Measurements from ENCODE around the gene ALG3.

The ALG3 gene

DNA sequence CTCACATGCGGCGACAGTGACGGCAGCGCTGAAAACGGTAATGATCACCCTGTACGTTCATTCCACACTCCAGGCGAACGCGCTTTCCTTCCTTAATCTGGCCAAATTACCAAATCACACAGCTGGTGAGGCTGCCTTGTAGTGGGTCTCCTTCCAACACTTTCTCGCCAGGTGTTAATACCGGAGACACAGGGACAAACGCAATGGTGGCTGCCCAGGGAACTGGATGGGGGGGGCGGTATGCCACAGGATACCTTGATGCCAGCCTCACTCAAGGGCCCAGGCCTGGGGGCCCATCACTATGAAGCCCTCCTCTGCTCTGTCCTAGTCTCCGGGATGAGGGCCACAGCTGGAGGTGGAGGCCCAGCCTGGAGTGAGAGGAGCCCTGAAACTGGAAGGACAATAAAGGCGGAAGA is 14.0 kb upstream of the ALG3 start:
- H3K4me3 ChIP-seq (ENCODE audit: insufficient read length, low read depth), result peak overlapping the region; percentile 82
- no peak for DNase-seq (ENCODE audit: low read depth, low spot score)
- H3K27me3 ChIP-seq (ENCODE audit: insufficient read depth, insufficient read length), result peaks cover 59% of the 10 kb centered on the region
- TF ChIP-seq ZNF274 (IDR thresholded peaks at IDR 0.05; ENCODE audit: low read depth, low read length) (no peak), YY1 (IDR thresholded peaks at IDR 0.05; ENCODE audit: insufficient read depth, insufficient read length) (no peak), SUZ12 (IDR thresholded peaks at IDR 0.05; ENCODE audit: extremely low read depth, insufficient read depth, insufficient read length) (no peak)
- peaks cover 4% of the 10 kb centered on the region for H3K36me3 ChIP-seq (ENCODE audit: insufficient read depth, insufficient read length, low read length)
- H3K9ac ChIP-seq (ENCODE audit: insufficient read length, low read depth), result peak overlapping the region; percentile 87
- H3K9me3 ChIP-seq (ENCODE audit: insufficient read depth, low read length), result no peaks in the 10 kb centered on the region
- peaks cover 6% of the 10 kb centered on the region for H3K4me1 ChIP-seq (ENCODE audit: insufficient read depth, insufficient read length)

DNA sequence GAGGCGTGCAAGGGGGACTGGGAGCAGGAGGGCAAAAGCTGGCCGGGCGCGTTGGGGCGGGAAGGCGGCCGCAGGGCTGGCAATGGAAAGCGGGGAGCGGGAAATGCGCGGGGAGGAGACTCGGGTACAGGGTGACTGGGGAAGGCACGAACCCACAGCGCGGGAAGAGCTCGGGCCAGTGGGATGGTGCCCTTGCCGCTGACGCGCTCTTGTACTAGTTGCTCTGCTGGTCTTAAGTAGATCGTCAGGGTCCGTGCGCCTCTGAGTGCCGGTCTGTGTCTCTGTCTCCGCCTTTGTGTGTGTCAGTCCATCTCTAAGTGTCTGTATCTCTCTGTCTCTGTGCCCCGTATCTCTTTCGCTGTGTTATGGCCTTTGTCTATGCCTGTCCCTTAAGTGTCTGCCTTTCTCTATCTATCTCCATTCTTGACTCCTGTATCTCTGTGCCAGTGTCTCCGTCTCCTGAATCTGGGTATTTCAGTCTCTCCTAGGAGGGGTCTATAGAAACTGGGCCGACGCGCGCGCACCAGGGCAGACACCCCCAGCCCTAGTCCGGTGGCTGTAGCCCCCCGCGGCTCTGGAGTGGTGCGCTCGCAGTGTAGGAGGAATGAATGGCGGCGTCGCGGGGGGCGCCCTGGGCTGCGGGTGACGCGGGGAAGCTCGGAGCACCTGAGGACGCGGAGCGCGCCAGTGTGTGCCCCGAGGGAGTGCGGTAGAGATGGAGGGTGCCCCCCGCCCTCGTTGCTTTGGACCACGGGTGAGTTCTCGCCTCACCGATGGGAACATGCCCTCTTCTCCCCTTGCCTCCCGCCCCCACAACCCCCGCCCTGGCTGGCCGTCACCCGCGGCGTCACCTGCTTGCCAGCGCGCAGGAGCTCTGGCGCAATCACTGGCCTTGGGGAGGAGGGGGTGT is 13.3 kb upstream of the ALG3 start:
- Histone ChIP-seq H3K9me3 (ENCODE audit: insufficient read depth, low read length) (no peaks in the 10 kb centered on the region), H3K36me3 (ENCODE audit: insufficient read depth, insufficient read length, low read length) (peaks cover 4% of the 10 kb centered on the region), H3K9ac (ENCODE audit: insufficient read length, low read depth) (peak overlapping the region; percentile 87), H3K4me1 (ENCODE audit: insufficient read depth, insufficient read length) (peaks cover 6% of the 10 kb centered on the region), H3K4me3 (ENCODE audit: insufficient read length, low read depth) (peak overlapping the region; percentile 82), H3K27me3 (ENCODE audit: insufficient read depth, insufficient read length) (peaks cover 64% of the 10 kb centered on the region)
- TF ChIP-seq YY1 (IDR thresholded peaks at IDR 0.05; ENCODE audit: insufficient read depth, insufficient read length) (no peak), ZNF274 (IDR thresholded peaks at IDR 0.05; ENCODE audit: low read depth, low read length) (no peak), SUZ12 (IDR thresholded peaks at IDR 0.05; ENCODE audit: extremely low read depth, insufficient read depth, insufficient read length) (no peak)
- no peak for DNase-seq (ENCODE audit: low read depth, low spot score)

DNA sequence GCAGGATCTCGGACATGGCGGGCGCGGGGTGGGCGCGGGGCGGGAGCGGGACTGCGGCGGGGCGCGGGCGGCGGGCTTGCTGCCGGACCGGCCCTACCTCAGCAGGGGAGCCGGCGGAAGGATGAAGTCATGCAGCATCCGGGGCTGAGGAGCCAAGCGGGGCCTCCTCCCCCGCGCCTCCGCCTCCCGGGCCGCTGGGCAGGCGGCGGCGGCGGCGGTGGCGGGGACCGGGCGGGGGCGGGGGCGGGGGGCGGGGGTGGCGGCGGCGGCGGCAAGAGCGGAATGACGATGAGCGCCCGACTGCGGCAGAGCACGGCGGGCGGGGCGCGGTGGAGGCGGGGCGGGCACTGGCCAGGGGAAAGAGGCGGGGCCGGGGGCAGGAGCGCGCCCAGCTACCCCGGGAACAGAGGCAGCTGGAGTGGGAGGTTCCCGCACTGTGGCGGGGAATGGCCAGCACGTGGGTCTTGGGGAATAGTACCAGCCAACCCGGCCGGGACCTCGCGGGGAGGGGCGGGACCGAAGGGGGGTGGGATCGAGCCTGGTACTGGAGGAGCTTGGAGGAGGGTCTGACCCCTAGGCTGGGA is 12.6 kb upstream of the ALG3 start, which contains the start of gene CAMK2N2:
CAMK2N2 (minus strand) TSS at position 284 of the 584 bp plus-strand sequence; CDS start at position 16, 268 bp downstream.
- Histone ChIP-seq H3K9me3 (ENCODE audit: insufficient read depth, low read length) (no peaks in the 10 kb centered on the region), H3K4me1 (ENCODE audit: insufficient read depth, insufficient read length) (peaks cover 6% of the 10 kb centered on the region), H3K27me3 (ENCODE audit: insufficient read depth, insufficient read length) (peaks cover 64% of the 10 kb centered on the region), H3K4me3 (ENCODE audit: insufficient read length, low read depth) (peak within 1 kb of the TSS; percentile 82), H3K9ac (ENCODE audit: insufficient read length, low read depth) (peak within 1 kb of the TSS; percentile 87), H3K36me3 (ENCODE audit: insufficient read depth, insufficient read length, low read length) (peaks cover 4% of the 10 kb centered on the region)
- no peak for TF ChIP-seq ZNF274 (IDR thresholded peaks at IDR 0.05; ENCODE audit: low read depth, low read length)
- no peak for TF ChIP-seq SUZ12 (IDR thresholded peaks at IDR 0.05; ENCODE audit: extremely low read depth, insufficient read depth, insufficient read length)
- DNase-seq (ENCODE audit: low read depth, low spot score), result no peak

DNA sequence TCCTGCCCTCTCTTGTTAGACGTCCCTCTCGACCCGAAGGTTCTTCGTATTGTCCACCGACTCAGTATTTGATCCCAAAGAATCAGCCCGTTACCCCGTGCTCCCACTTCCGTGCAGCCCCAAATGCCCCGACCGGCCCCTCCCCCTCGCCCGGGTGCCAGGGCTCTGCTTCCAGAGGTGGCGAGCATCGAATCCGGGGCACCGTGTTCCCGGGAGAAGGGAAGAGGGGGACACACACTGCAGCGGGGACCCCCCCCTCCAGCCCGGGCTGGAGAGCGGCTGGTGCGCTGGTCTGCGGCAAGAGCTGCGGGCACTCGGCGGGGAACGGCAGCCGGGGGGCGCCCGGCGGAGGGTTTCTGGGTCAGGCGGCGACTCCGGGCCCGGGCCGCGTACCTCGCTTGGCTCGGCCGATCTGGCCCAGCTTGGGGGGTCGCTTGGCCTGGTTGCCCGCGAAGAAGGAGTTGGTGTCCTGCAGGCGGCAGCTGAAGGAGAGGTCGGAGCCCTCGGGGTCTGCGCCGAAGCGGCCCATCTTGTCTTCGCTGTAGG is 12.0 kb upstream of the ALG3 start:
- Histone ChIP-seq H3K4me3 (ENCODE audit: insufficient read length, low read depth) (peak overlapping the region; percentile 67), H3K36me3 (ENCODE audit: insufficient read depth, insufficient read length, low read length) (peaks cover 4% of the 10 kb centered on the region), H3K9me3 (ENCODE audit: insufficient read depth, low read length) (no peaks in the 10 kb centered on the region), H3K27me3 (ENCODE audit: insufficient read depth, insufficient read length) (peaks cover 64% of the 10 kb centered on the region), H3K9ac (ENCODE audit: insufficient read length, low read depth) (peak overlapping the region; percentile 77), H3K4me1 (ENCODE audit: insufficient read depth, insufficient read length) (peaks cover 6% of the 10 kb centered on the region)
- no peak for DNase-seq (ENCODE audit: low read depth, low spot score)
- TF ChIP-seq SUZ12 (IDR thresholded peaks at IDR 0.05; ENCODE audit: extremely low read depth, insufficient read depth, insufficient read length), result no peak
- TF ChIP-seq YY1 (IDR thresholded peaks at IDR 0.05; ENCODE audit: insufficient read depth, insufficient read length), result no peak
- no peak for TF ChIP-seq ZNF274 (IDR thresholded peaks at IDR 0.05; ENCODE audit: low read depth, low read length)

DNA sequence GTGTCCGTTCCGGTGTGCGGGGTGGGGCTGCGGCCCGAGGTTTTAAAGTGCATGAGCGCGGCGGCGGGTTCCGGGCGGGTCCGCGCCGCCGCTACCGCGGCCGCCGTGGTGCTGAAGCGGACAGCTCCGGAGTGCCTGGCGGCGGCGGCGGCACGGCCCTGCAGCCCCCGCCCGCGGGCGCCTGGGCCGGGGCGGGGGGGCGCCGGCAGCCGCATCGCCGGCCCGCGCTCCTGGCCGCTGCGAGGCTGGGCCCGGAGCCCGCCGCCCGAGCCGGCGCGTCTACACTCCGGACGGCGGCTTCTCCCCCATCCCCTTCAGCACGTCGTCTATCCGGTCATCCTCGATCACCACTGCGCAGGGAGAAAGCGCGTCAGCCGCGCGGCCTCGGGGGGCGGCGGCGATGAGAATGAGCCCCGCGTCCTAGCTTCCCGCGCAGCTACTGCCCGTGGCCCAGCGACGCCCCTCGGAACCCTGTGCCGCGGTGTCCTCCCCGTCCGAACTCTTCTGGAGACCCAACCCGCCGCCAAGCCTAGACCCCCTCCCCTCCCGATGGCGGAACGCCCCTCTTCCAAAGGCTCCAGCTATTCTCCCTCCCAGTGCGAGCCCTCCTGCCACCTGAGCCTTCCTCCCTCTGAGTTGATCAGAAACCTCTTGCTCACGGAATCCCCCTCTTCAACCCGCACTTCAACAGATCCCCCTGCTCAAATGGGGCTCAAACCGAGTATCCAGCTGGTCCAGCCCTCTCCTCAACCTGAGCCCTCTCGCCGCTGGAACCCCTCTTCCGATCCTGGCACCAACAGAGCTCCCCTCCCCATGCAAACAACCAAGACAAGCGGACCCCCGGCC is 11.3 kb upstream of the ALG3 start:
- DNase-seq (ENCODE audit: low read depth, low spot score), result no peak
- H3K36me3 ChIP-seq (ENCODE audit: insufficient read depth, insufficient read length, low read length), result peaks cover 4% of the 10 kb centered on the region
- peak overlapping the region; percentile 67 for H3K4me3 ChIP-seq (ENCODE audit: insufficient read length, low read depth)
- TF ChIP-seq YY1 (IDR thresholded peaks at IDR 0.05; ENCODE audit: insufficient read depth, insufficient read length) (no peak), SUZ12 (IDR thresholded peaks at IDR 0.05; ENCODE audit: extremely low read depth, insufficient read depth, insufficient read length) (peak; percentile 63)
- H3K27me3 ChIP-seq (ENCODE audit: insufficient read depth, insufficient read length), result peaks cover 64% of the 10 kb centered on the region
- H3K9me3 ChIP-seq (ENCODE audit: insufficient read depth, low read length), result no peaks in the 10 kb centered on the region
- H3K4me1 ChIP-seq (ENCODE audit: insufficient read depth, insufficient read length), result peaks cover 6% of the 10 kb centered on the region
- peak overlapping the region; percentile 77 for H3K9ac ChIP-seq (ENCODE audit: insufficient read length, low read depth)

DNA sequence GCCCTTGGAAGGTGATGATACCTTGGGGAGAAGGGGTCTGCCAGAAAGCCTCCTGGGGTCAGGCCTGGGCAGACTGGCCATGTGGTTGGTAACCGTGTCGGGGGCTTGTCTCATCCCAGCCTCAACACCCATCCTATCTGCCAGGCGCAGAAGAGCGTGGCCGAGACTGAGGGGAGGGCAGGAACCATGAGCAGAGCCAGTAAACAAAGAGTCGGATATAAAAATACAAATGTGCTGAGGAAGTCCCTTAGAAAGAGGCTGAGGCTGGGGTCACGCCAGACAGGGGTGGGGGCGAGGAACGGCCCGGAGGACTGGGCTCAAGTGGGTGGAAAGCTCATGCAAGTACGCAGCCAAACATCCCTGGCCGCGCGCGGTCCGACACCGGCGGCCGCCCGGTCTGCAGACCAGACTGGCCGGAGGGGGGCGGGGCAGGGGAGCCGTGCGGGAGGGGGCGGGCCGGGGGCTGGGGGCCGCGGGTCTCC is 10.7 kb upstream of the ALG3 start:
- Histone ChIP-seq H3K36me3 (ENCODE audit: insufficient read depth, insufficient read length, low read length) (peaks cover 4% of the 10 kb centered on the region), H3K4me1 (ENCODE audit: insufficient read depth, insufficient read length) (peaks cover 6% of the 10 kb centered on the region), H3K9me3 (ENCODE audit: insufficient read depth, low read length) (no peaks in the 10 kb centered on the region), H3K9ac (ENCODE audit: insufficient read length, low read depth) (no peak overlapping the region), H3K27me3 (ENCODE audit: insufficient read depth, insufficient read length) (peaks cover 61% of the 10 kb centered on the region), H3K4me3 (ENCODE audit: insufficient read length, low read depth) (no peak overlapping the region)
- TF ChIP-seq SUZ12 (IDR thresholded peaks at IDR 0.05; ENCODE audit: extremely low read depth, insufficient read depth, insufficient read length), result peak; percentile 87
- no peak for TF ChIP-seq ZNF274 (IDR thresholded peaks at IDR 0.05; ENCODE audit: low read depth, low read length)
- TF ChIP-seq YY1 (IDR thresholded peaks at IDR 0.05; ENCODE audit: insufficient read depth, insufficient read length), result no peak
- no peak for DNase-seq (ENCODE audit: low read depth, low spot score)
